HG03575 (cell line): ENCODE data around the gene APP.
"Not testable (repeated sequence)": the region's sequence is repeated elsewhere in the genome, so short reads cannot be mapped to it uniquely, and the experiment has no call there.

Source experiments
- ATAC-seq: cut with Tn5 transposase; IDR thresholded peaks from one replicate; pipeline ENCODE4 v1.9.1; 2021; ENCODE audit not compliant: unreplicated experiment, insufficient number of reproducible peaks, low FRiP score; ENCODE audit errors: extremely low read depth

APP gene

GRCh38 chr21:26112127-26112742 lies 58.3 kb downstream of the APP start:
- ATAC-seq: no peak

DNA sequence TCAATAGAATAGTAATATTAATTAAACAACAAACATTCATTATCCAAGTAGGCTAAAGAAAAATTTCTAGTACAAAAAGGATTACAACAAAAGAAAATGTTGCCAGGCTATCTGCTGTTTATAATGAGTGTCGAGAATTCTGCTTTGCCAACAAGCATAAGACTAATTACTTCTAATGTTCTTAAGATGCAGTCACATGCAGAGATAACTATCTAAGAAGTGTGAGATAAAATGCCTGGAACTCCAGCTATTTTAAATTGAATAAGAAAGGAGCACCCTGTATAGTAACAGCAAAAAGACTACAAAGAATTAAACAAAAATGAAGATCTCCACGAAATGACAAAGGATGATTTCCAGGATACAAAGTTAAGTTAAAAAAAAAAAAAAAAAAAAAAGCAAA lies 59.9 kb downstream of the APP start:
- ATAC-seq: no peak

GRCh38 chr21:26107429-26107828 lies 63.1 kb downstream of the APP start:
- no peak for ATAC-seq

- no peak for ATAC-seq
These were observed 64.0 kb downstream of the APP start for GRCh38 chr21:26106562-26106961.

- ATAC-seq: no peak
These were observed 64.8 kb downstream of the APP start for GRCh38 chr21:26105819-26106218.

DNA sequence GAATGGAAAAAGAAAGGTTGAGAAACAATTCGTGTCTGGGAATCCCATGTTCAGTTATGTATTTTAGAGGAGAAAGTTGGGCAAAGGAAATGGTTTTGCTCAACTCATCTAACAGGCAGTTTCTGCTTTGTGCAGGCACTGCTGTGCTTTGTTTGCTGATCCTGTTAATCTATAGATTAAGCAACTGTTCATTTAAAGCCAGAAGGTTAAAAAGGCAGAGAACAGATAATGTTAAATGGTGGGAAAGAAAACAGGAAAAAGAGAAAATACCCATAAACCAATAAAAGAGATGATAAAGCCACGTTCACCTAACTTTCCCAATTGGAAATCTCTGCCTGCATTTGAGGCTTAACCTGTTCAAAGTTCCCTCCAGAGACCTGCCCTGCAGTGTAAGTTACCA lies 70.0 kb downstream of the APP start:
- ATAC-seq: no peak

DNA sequence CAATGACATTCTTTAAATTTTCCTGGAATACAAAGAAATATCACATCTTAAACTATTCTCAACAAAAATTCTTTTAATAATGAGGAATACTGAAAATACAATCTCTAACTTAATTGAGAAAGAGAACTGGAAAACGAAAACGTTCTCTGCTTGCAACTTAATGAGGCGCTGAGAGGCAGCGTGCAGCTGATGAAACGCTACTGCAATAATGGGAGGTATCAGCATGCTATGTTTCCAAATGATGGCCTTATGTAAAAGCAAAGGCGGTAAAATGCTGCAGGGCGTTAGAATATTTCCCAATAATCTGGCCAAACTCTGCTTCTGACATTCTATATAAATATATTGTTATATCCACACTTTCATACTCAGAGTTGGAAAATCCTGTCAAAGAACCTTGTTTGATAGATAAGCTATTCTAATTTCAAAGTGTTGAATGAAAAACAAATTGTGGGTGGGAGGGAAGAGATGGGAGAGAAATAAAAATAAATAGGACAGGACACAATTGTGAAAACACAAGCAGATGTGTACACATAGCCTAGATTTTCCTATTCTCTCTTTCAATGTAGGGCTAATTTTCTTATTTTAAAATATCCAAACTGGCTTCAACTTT lies 70.9 kb downstream of the APP start:
- ATAC-seq: no peak

- ATAC-seq: no peak
These were observed 71.7 kb downstream of the APP start for GRCh38 chr21:26098772-26099397.

DNA sequence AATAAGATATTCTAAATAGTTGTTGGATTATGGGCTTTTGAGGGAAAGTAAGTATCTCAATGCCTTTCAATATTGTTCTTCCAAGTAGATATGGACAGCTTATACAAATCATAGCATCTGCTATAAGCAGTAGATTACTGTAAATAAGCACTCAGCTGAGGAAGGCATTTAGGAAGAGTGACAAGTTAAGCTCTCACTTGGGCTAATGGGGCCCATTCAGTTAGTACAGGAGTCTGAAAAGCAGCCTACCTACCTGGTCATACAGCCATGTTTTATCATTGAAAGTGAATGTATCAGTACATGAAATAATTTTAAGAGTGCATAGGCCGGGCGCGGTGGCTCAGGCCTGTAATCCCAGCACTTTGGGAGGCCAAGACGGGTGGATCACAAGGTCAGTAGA lies 73.1 kb downstream of the APP start:
- no peak for ATAC-seq

DNA sequence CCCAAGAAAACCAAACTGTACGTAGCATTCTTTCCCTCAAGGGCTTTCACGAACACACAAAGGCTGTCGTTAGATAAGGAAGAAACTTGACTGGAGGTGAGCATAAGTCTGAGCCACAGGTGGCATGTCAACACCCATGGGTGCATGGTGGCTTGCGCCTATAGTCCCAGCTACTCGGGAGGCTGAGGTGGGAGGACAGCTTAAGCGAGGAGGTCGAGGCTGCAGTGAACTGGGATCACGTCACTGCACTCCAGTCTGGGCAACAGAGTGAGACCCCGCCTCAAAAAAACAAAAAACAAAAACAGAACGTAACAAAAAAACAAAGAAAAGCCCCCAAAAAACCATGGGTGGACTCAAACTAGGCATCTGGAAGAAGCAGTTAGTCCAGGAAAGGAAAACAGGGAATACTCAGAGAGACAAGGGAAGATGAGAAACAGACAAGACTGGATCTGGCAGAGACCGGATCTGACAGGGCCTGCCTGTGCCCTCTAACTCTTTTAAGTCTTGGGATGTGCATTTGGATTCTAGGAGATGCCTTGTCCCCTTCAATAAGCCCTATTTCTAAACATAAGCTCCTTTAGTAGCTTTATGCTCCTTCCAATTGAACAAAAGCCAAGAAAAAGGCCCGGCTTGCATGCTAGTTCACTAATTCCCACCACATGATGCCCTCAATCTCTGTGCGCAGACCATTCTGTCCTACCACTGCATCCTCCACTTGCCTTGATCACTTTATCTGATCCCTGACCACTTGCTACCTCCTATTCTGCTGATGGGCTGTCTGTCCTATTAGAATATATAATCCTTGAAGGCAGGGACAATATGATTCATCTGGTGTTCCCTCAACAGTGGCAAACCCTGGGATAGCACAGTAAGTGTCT lies 73.8 kb downstream of the APP start:
- no peak for ATAC-seq

DNA sequence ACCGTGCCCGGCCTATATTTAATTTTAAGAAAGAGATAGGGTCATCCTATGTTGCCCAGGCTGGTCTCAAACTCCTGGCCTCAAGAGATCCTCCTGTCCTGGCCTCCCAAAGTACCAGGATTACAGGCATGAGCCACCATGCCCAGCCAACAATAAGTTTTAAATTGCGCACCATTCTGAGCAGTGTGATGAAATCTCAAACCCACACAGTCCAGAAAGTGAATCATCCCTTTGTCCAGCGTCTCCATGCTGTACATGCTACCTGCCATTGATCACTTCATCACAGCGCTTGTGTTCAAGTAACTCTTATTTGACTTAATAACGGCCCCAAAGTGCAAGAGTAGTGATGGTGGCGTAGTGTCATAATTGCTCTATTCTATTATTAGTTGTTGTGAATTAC lies 75.4 kb downstream of the APP start:
- no peak for ATAC-seq

DNA sequence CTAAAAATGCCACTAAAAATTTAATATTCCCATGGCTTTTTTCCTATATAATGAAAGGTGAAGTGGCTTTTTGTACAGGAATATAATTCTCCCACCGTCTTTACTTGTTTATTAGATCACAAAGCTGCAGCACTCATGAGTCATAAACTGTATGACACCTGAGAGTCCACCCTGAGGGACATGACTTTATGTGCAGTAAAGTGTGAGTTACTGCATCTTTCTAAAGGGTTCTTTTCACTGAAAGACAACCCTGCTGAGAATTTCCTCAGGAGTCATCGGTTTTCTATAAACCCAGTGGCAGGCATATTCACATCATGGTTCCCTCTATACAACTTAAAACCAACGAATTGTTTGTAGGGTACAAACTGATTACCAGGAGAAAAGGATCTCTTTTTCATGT lies 77.4 kb downstream of the APP start:
- no peak for ATAC-seq

DNA sequence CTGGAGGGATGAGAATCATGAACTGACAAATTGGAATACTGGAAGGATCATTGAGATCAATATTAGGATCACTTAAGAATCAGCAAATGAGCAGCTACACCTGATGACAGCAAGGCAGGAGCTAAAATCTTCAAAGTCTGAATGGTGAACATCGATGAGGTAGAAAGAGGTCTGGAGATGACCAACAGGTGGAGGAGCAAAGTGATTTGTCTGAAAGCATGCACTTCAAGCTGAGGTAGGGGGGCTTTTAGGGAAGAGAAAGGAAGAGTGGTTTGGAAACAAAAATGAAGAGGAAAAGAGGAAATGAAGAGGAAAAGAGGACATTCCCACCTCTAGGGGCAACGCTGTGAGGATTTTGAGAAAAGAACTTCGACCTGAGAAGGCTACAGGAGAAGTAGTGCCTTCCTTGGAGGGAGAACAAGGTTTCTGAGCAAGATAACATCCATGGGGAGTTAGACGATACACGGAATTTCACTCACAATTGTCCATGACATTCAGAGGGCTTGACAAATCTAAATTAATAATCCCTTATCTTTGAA lies 79.0 kb downstream of the APP start:
- no peak for ATAC-seq

- no peak for ATAC-seq
These were observed 80.8 kb downstream of the APP start for GRCh38 chr21:26089730-26090129.

- no peak for ATAC-seq
These were observed 83.2 kb downstream of the APP start for GRCh38 chr21:26087223-26087918.

- ATAC-seq: no peak
These were observed 84.7 kb downstream of the APP start for GRCh38 chr21:26085882-26086281.

- ATAC-seq: no peak
These were observed 85.4 kb downstream of the APP start for GRCh38 chr21:26085127-26085526.

- no peak for ATAC-seq
These were observed 88.0 kb downstream of the APP start for GRCh38 chr21:26082549-26082948.

DNA sequence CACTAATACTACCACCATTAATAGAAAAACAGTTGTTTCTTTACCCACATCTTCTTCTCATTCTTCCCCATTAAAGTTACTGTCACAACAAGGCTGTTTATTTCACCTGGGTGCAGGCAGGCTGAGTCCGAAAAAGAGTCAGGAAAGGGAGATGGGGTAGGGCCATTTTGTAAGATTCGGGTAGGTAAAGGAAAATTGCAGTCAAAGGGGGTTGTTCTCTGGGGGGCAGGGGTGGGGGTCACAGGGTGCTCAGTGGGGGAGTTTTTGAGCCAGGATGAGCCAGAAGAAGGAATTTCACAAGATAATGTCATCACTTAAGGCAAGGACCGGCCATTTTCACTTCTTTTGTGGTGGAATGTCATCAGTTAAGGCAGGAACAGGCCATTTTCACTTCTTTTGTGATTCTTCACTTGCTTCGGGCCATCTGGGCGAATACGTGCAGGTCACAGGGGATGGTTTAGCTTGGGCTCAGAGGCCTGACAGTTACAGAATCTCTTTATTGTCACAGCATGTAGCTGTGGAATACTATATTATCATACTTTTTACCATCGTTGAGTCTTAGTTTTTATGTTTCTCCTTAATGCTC lies 89.3 kb downstream of the APP start:
- not testable (repeated sequence) for ATAC-seq
